Small intestine (tissue), 7 donors: ENCODE data around the gene CACNG6. TPM values are rescaled to one million over a fixed set of nuclear protein-coding genes. Genes with fewer than 3 reads are reported as not detected.
"Not testable (repeated sequence)": the region's sequence is repeated elsewhere in the genome, so short reads cannot be mapped to it uniquely, and the experiment has no call there.

Experiments used
- DNase-seq, 2 donors: peaks; one replicate each; pipeline versions ENCODE4 v3.0.0 to v3.0.0-alpha.2; 2013
- FAIRE-seq: peaks from 2 replicates; lab custom pipeline; 2012; peaks lifted over from hg19 to GRCh38; lab: Jason Lieb, UNC
- H3K27ac ChIP-seq, 3 donors: one replicate each; pipeline ENCODE4 v1.5.1; 2013; ENCODE audit warnings: low read length in 2 of 3, mild to moderate bottlenecking in 2 of 3, control low read depth in 1 of 3, inconsistent platforms in 1 of 3, low read depth in 1 of 3, moderate library complexity in 1 of 3
- H3K27me3 ChIP-seq, 3 donors: one replicate each; pipeline ENCODE4 v1.6.1; 2013; ENCODE audit warnings: low read length in 3 of 3, inconsistent platforms in 1 of 3; ENCODE audit not compliant: control insufficient read depth in 3 of 3, insufficient read depth in 3 of 3
- H3K36me3 ChIP-seq, 3 donors: one replicate each; pipeline ENCODE4 v1.6.1; 2013; ENCODE audit warnings: low read length in 3 of 3, inconsistent platforms in 1 of 3, low read depth in 1 of 3, mild to moderate bottlenecking in 1 of 3, moderate library complexity in 1 of 3; ENCODE audit not compliant: control insufficient read depth in 3 of 3, insufficient read depth in 2 of 3
- H3K4me1 ChIP-seq, 3 donors: one replicate each; pipeline ENCODE4 v1.6.1; 2013; ENCODE audit warnings: low read length in 2 of 3, inconsistent platforms in 1 of 3, low read depth in 1 of 3, mild to moderate bottlenecking in 1 of 3, moderate library complexity in 1 of 3; ENCODE audit not compliant: control insufficient read depth in 3 of 3, insufficient read depth in 2 of 3
- H3K4me3 ChIP-seq, 3 donors: one replicate each; pipeline ENCODE4 v1.5.1; 2013; ENCODE audit warnings: low read length in 3 of 3, control low read depth in 1 of 3, inconsistent platforms in 1 of 3, low read depth in 1 of 3, mild to moderate bottlenecking in 1 of 3, moderate library complexity in 1 of 3
- H3K9me3 ChIP-seq, 2 donors: one replicate each; pipeline ENCODE4 v1.6.1; 2013; ENCODE audit warnings: low read depth in 1 of 2, low read length in 1 of 2; ENCODE audit not compliant: control insufficient read depth in 2 of 2, insufficient read depth in 1 of 2
- WGBS, 3 donors: extraction: QIAGEN DNeasy Blood & Tissue Kit; methylation state at CpG; one replicate each; pipeline ENCODE4 v1.1.7; 2013; 5-methylcytosine and 5-hydroxymethylcytosine counted together
- polyA plus RNA-seq, 4 donors: library from polyadenylated mRNA; stranded (reverse) in 3 of 4; unstranded in 1 of 4; fragments of 200-250 nt in 3 of 4; fragments of 120-200 nt in 1 of 4; gene quantifications; one replicate each; pipeline versions ENCODE4 v1.2.1 to v1.2.3, GENCODE V29; 2013
- donor health status: healthy with polysubstance abuse.
- donor health status: control.
- donor health status: control.
- donor health status: Bipolar disorder and iron deficiency.
- donor health status: healthy.

Gene CACNG6
- polyA plus RNA-seq, 4 donors, result 0.03 to 0.06 TPM; not detected in 2

- not testable (repeated sequence) for FAIRE-seq, H3K4me1 ChIP-seq, H3K36me3 ChIP-seq, H3K4me3 ChIP-seq, DNase-seq, H3K27ac ChIP-seq, H3K9me3 ChIP-seq
- peaks cover 0 to 11% (median 2%) of the 10 kb centered on the region in 3 donors for H3K27me3 ChIP-seq
- WGBS, 3 donors, result 77 to 89% (median 78%) methylated on average over 5 of the region's 5 CpGs
These were observed 42.8 kb upstream of the CACNG6 start for GRCh38 chr19:53948611-53949010.

DNA sequence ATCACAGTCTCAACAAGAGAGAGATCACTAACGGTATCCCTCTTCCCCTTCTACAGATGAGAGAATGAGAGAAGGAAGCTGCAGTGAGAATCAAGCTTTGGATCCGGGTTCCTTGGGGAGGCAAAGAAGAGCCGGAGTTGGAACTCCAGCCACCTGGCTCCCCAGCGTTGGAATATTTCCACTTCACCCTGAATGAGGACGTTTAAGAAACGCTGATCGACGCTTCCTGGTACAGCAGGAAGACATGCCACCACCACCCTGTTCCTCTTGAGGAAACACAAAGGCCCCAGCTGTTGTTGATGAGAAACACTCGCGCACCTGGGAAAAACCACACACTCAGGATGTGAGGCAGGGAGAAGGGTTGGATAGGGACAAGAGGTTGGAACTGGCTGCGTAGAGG is 40.0 kb upstream of the CACNG6 start:
- 40 to 59% (median 46%) methylated on average over 11 of the region's 11 CpGs for whole genome bisulfite sequencing, 3 donors
- H3K27me3 ChIP-seq, result peaks cover 0 to 3% (median 2%) of the 10 kb centered on the region in 3 donors
- FAIRE-seq, result no peak

DNA sequence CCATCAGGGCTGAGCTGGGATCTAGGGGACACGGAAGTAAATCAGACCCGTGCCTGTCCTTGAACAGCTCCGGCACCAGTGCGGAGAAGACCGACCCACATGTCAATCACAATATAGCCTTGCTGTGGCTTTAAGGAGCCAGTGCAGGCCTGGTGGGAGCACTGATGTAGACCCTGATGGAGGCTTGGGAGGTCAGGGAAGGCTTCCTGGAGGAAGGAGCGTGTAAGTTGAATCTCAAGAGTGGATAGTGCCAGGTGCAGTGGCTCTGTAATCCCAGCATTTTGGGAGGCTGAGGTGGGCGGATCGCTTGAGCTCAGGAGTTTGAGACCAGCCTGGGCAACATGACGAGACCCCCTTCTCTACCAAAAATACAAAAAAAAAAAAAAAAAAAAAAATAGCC is 39.5 kb upstream of the CACNG6 start:
- Histone ChIP-seq H3K27ac (no peak overlapping the region), H3K9me3 (no peaks in the 10 kb centered on the region), H3K27me3 (peaks cover 0 to 4% (median 3%) of the 10 kb centered on the region in 3 donors), H3K36me3 (no peaks in the 10 kb centered on the region), H3K4me3 (no peak overlapping the region), H3K4me1 (no peaks in the 10 kb centered on the region)
- DNase-seq (no peak), FAIRE-seq (no peak)
- 78 to 84% (median 83%) methylated on average over 9 of the region's 9 CpGs for WGBS, 3 donors

More for the DNA sequence above, 40.0 kb upstream of the CACNG6 start:
- Histone ChIP-seq H3K9me3 (no peaks in the 10 kb centered on the region), H3K36me3 (no peaks in the 10 kb centered on the region), H3K27ac (no peak overlapping the region), H3K4me3 (no peak overlapping the region), H3K4me1 (no peaks in the 10 kb centered on the region)
- no peak for DNase-seq

- Histone ChIP-seq H3K9me3 (no peaks in the 10 kb centered on the region), H3K27me3 (peaks cover 0 to 15% (median 9%) of the 10 kb centered on the region in 3 donors), H3K4me1 (no peaks in the 10 kb centered on the region), H3K4me3 (no peak overlapping the region), H3K27ac (no peak overlapping the region), H3K36me3 (no peaks in the 10 kb centered on the region)
- DNase-seq (no peak), FAIRE-seq (no peak)
- WGBS, 3 donors, result 92 to 93% (median 92%) methylated on average over 8 of the region's 8 CpGs
These were observed 38.1 kb upstream of the CACNG6 start for GRCh38 chr19:53953383-53953782.

- H3K4me1 ChIP-seq, result no peaks in the 10 kb centered on the region
- 3 to 9% (median 8%) methylated on average over 15 of the region's 15 CpGs for WGBS, 3 donors
- no peaks in the 10 kb centered on the region for H3K36me3 ChIP-seq
- no peak overlapping the region for H3K27ac ChIP-seq
- FAIRE-seq, result no peak
- no peak overlapping the region for H3K4me3 ChIP-seq
- H3K27me3 ChIP-seq, result peaks cover 2 to 47% (median 29%) of the 10 kb centered on the region in 3 donors
- no peak for DNase-seq
- H3K9me3 ChIP-seq, result no peaks in the 10 kb centered on the region
These were observed 33.8 kb upstream of the CACNG6 start for GRCh38 chr19:53957448-53958167.

DNA sequence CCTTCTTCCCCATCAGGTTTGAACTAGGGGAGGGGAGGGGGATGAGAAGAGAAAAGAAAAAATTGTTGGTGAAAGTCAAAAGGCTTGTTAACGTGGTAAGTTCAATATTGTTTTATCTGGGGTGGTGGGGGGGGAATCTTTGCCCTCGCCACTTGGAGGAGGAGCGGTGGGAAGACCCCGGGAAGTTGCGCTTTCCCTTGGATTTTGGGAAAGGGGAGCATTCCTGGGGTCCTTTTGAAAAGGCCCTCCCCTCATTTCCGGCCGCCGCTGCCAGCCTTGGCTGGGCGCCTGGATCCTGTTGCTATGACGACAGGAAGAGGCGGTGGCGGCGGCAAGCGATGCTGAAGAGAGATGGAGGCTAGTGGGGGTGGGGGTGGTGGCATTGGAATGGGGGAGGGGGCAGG is 33.3 kb upstream of the CACNG6 start:
- Histone ChIP-seq H3K27ac (no peak overlapping the region), H3K4me1 (no peaks in the 10 kb centered on the region), H3K9me3 (no peaks in the 10 kb centered on the region), H3K36me3 (no peaks in the 10 kb centered on the region), H3K4me3 (no peak overlapping the region), H3K27me3 (peaks cover 2 to 50% (median 29%) of the 10 kb centered on the region in 3 donors)
- 3 to 14% (median 4%) methylated on average over 7 to 14 of the region's 14 CpGs for WGBS, 3 donors
- DNase-seq (no peak), FAIRE-seq (no peak)

- DNase-seq (no peak), FAIRE-seq (no peak)
- Histone ChIP-seq H3K9me3 (no peaks in the 10 kb centered on the region), H3K27ac (no peak overlapping the region), H3K4me3 (no peak overlapping the region), H3K4me1 (no peaks in the 10 kb centered on the region), H3K27me3 (peaks cover 2 to 55% (median 31%) of the 10 kb centered on the region in 3 donors), H3K36me3 (no peaks in the 10 kb centered on the region)
- WGBS, 3 donors, result 3 to 13% (median 8%) methylated on average over 22 of the region's 22 CpGs
These were observed 32.3 kb upstream of the CACNG6 start for GRCh38 chr19:53958823-53959757.

DNA sequence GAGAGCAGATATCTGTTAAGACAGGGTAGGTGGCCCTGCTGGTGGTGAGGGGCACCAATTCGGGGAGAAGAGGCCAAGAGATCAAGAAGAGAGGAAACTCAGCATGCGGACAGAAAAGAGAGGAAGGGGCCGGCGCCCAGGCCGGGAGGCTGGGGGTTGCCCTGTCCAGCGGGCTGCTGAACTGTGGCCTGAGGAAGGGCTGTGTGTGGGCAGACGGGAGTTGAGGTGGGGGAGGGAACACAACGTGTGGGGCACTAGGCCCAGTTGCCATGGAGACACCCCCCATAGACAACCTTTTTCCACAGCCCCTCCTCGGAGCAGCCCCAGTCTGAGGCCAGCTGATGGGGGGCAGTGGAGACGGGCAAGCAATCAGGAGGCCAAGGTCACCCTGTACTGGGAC is 31.2 kb upstream of the CACNG6 start:
- no peak overlapping the region for H3K27ac ChIP-seq
- FAIRE-seq (no peak), DNase-seq (no peak)
- no peaks in the 10 kb centered on the region for H3K9me3 ChIP-seq
- H3K36me3 ChIP-seq, result no peaks in the 10 kb centered on the region
- H3K4me1 ChIP-seq, result no peaks in the 10 kb centered on the region
- peaks cover 2 to 61% (median 36%) of the 10 kb centered on the region in 3 donors for H3K27me3 ChIP-seq
- H3K4me3 ChIP-seq, result no peak overlapping the region
- WGBS, 3 donors, result 0 to 5% (median 4%) methylated on average over 6 to 10 of the region's 10 CpGs
